ENCODE measurements around the gene LRRC4C.

Gene LRRC4C

DNA sequence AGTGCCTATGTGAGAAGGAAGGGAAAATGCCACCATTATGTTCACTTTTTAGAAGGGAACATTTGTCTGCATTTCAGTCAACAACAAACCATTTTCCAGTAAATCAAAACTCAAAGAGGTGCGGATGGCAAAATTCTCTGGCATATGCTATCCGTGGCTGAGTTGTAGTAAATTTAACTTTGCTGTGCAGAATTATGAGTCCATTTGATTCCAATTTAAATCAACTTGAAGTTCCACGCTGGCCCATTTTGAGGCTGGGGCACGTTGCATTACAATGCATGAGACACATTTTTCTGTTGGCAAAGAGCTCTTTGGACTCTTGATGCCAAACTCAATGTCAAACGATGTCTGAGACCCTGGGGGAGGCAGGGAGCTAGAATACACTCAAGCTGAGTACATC lies 211.8 kb downstream of the LRRC4C start:
- no peak overlapping the region for H2BK5ac ChIP-seq (ENCODE audit: low read depth, low read length, poor library complexity, severe bottlenecking)
- H4K91ac ChIP-seq (ENCODE audit: low read length), result no peak overlapping the region
- H2BK15ac ChIP-seq (ENCODE audit: low read depth, poor library complexity, severe bottlenecking), result no peak overlapping the region
- no peak overlapping the region for H2AFZ ChIP-seq (ENCODE audit: low read depth, low read length)
- no peak overlapping the region for H3K18ac ChIP-seq (ENCODE audit: low read depth in 1 of 2, low read length in 2 of 2)
- H3K4me3 ChIP-seq (ENCODE audit: insufficient read depth in 1 of 2, low read depth in 1 of 2, low read length in 2 of 2), result no peak overlapping the region
- no peak overlapping the region for H2BK120ac ChIP-seq (ENCODE audit: low read depth, low read length)
- H3K27ac ChIP-seq (ENCODE audit: low read length, poor library complexity, severe bottlenecking), result no peak overlapping the region
- no peak for DNase-seq
- no peak overlapping the region for H3K9ac ChIP-seq (ENCODE audit: low read length)
- no peaks in the 10 kb centered on the region for H3K9me3 ChIP-seq (ENCODE audit: control insufficient read depth, low read length)
- H3K4me1 ChIP-seq (ENCODE audit: control insufficient read depth, insufficient read depth, low read depth, low read length), result no peaks in the 10 kb centered on the region
- no peak overlapping the region for H3K23ac ChIP-seq (ENCODE audit: low read length in 2 of 2)
- H2BK12ac ChIP-seq (ENCODE audit: low read length in 2 of 2), result no peak overlapping the region
- H4K8ac ChIP-seq (ENCODE audit: low read length), result no peak overlapping the region
- H3K36me3 ChIP-seq (ENCODE audit: control insufficient read depth in 1 of 2, insufficient read depth in 2 of 2, low read depth in 1 of 2, low read length in 2 of 2), result no peaks in the 10 kb centered on the region
- H3K79me1 ChIP-seq (replicated peaks; ENCODE audit: low read length, poor library complexity, severe bottlenecking), result no peaks in the 10 kb centered on the region
- no peaks in the 10 kb centered on the region for H3K27me3 ChIP-seq (ENCODE audit: control insufficient read depth in 1 of 2, insufficient read depth in 1 of 2, low read length in 2 of 2)
- WGBS, result 70% methylated on average over 5 of the region's 5 CpGs
- no peak overlapping the region for H2AK5ac ChIP-seq (ENCODE audit: low read length, severe bottlenecking)
- no peak overlapping the region for H3K14ac ChIP-seq (ENCODE audit: low read length in 2 of 2)
- H3K4me2 ChIP-seq (ENCODE audit: low read length, poor library complexity, severe bottlenecking), result no peak overlapping the region
- H3K4ac ChIP-seq (ENCODE audit: low read depth in 1 of 2, low read length in 2 of 2), result no peak overlapping the region

DNA sequence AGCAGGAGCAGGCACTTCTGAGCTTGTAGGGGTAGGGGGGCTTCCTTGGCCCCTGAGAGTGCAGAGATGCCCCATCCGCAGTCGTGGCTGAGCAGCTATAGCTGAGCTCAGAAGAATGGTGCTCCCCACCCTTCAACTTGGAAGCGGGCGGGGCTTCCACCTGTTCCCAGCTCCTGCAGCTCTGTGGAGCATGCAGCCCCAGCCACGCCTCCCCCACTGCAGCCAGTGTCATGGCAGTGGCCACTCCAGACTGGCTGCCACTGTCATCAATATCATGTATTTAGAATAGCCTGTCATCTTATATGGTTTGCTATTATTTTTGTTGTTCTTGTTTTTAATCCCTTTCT lies 213.1 kb downstream of the LRRC4C start:
- no peak overlapping the region for H3K4me2 ChIP-seq (ENCODE audit: low read length, poor library complexity, severe bottlenecking)
- no peak overlapping the region for H4K91ac ChIP-seq (ENCODE audit: low read length)
- H3K79me1 ChIP-seq (replicated peaks; ENCODE audit: low read length, poor library complexity, severe bottlenecking), result no peaks in the 10 kb centered on the region
- no peak overlapping the region for H2BK12ac ChIP-seq (ENCODE audit: low read length in 2 of 2)
- no peak overlapping the region for H2BK5ac ChIP-seq (ENCODE audit: low read depth, low read length, poor library complexity, severe bottlenecking)
- H3K4me1 ChIP-seq (ENCODE audit: control insufficient read depth, insufficient read depth, low read depth, low read length), result no peaks in the 10 kb centered on the region
- WGBS, result 94% methylated on average over 4 of the region's 5 CpGs
- no peak overlapping the region for H2AFZ ChIP-seq (ENCODE audit: low read depth, low read length)
- H3K27ac ChIP-seq (ENCODE audit: low read length, poor library complexity, severe bottlenecking), result no peak overlapping the region
- no peak overlapping the region for H3K14ac ChIP-seq (ENCODE audit: low read length in 2 of 2)
- H3K18ac ChIP-seq (ENCODE audit: low read depth in 1 of 2, low read length in 2 of 2), result no peak overlapping the region
- H3K9ac ChIP-seq (ENCODE audit: low read length), result no peak overlapping the region
- no peaks in the 10 kb centered on the region for H3K27me3 ChIP-seq (ENCODE audit: control insufficient read depth in 1 of 2, insufficient read depth in 1 of 2, low read length in 2 of 2)
- no peak overlapping the region for H3K4me3 ChIP-seq (ENCODE audit: insufficient read depth in 1 of 2, low read depth in 1 of 2, low read length in 2 of 2)
- DNase-seq, result no peak
- H3K36me3 ChIP-seq (ENCODE audit: control insufficient read depth in 1 of 2, insufficient read depth in 2 of 2, low read depth in 1 of 2, low read length in 2 of 2), result no peaks in the 10 kb centered on the region
- H4K8ac ChIP-seq (ENCODE audit: low read length), result no peak overlapping the region
- no peak overlapping the region for H2BK120ac ChIP-seq (ENCODE audit: low read depth, low read length)
- no peak overlapping the region for H3K23ac ChIP-seq (ENCODE audit: low read length in 2 of 2)
- H2BK15ac ChIP-seq (ENCODE audit: low read depth, poor library complexity, severe bottlenecking), result no peak overlapping the region
- H3K9me3 ChIP-seq (ENCODE audit: control insufficient read depth, low read length), result no peaks in the 10 kb centered on the region
- H3K4ac ChIP-seq (ENCODE audit: low read depth in 1 of 2, low read length in 2 of 2), result no peak overlapping the region
- H2AK5ac ChIP-seq (ENCODE audit: low read length, severe bottlenecking), result no peak overlapping the region

DNA sequence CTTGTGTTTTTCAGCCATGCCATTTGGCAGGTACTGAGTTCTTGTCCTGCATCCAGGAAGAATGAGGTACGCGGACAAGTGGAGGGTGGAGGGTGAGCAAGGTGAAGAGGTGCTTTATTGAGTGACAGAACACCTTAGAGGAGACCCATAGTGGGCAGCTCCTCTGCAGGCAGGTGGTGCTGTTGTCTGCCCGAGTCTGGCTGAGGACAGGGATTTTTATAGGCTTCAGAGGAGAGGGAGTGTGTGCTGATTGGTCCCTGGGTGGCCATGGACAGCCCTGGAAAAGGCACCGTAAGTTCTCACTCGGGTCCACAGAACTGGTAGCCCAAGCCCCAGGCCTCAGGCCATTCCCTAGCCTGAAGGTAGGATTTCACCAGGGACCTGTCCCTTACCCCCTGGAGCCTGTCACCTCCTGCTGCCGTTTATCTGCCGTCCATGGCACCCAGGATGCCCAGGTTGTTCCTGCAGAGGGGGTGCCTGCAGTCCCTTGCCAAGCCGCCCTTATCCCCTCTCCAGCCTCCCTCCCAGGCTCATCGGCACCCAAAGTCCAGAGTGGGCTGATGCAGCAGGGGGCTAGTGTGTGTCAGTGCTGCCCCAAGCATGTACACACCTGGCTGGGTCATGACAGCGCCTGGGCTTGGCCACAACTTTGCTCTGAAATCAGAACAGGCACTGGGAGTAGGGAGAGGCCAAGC lies 213.6 kb downstream of the LRRC4C start:
- Histone ChIP-seq H2BK5ac (ENCODE audit: low read depth, low read length, poor library complexity, severe bottlenecking) (no peak overlapping the region), H3K14ac (ENCODE audit: low read length in 2 of 2) (no peak overlapping the region), H3K27ac (ENCODE audit: low read length, poor library complexity, severe bottlenecking) (no peak overlapping the region), H3K4me1 (ENCODE audit: control insufficient read depth, insufficient read depth, low read depth, low read length) (no peaks in the 10 kb centered on the region), H3K9ac (ENCODE audit: low read length) (no peak overlapping the region), H3K23ac (ENCODE audit: low read length in 2 of 2) (no peak overlapping the region), H3K27me3 (ENCODE audit: control insufficient read depth in 1 of 2, insufficient read depth in 1 of 2, low read length in 2 of 2) (no peaks in the 10 kb centered on the region), H4K91ac (ENCODE audit: low read length) (peak overlapping the region; percentile 48), H3K4me2 (ENCODE audit: low read length, poor library complexity, severe bottlenecking) (no peak overlapping the region), H2AK5ac (ENCODE audit: low read length, severe bottlenecking) (no peak overlapping the region), H3K9me3 (ENCODE audit: control insufficient read depth, low read length) (no peaks in the 10 kb centered on the region), H3K36me3 (ENCODE audit: control insufficient read depth in 1 of 2, insufficient read depth in 2 of 2, low read depth in 1 of 2, low read length in 2 of 2) (no peaks in the 10 kb centered on the region), H2BK15ac (ENCODE audit: low read depth, poor library complexity, severe bottlenecking) (no peak overlapping the region), H4K8ac (ENCODE audit: low read length) (no peak overlapping the region), H3K79me1 (replicated peaks; ENCODE audit: low read length, poor library complexity, severe bottlenecking) (no peaks in the 10 kb centered on the region), H2AFZ (ENCODE audit: low read depth, low read length) (no peak overlapping the region), H3K4ac (ENCODE audit: low read depth in 1 of 2, low read length in 2 of 2) (no peak overlapping the region), H2BK120ac (ENCODE audit: low read depth, low read length) (no peak overlapping the region), H3K4me3 (ENCODE audit: insufficient read depth in 1 of 2, low read depth in 1 of 2, low read length in 2 of 2) (no peak overlapping the region), H3K18ac (ENCODE audit: low read depth in 1 of 2, low read length in 2 of 2) (no peak overlapping the region), H2BK12ac (ENCODE audit: low read length in 2 of 2) (no peak overlapping the region)
- 88% methylated on average over 10 of the region's 10 CpGs for whole genome bisulfite sequencing
- no peak for DNase-seq

DNA sequence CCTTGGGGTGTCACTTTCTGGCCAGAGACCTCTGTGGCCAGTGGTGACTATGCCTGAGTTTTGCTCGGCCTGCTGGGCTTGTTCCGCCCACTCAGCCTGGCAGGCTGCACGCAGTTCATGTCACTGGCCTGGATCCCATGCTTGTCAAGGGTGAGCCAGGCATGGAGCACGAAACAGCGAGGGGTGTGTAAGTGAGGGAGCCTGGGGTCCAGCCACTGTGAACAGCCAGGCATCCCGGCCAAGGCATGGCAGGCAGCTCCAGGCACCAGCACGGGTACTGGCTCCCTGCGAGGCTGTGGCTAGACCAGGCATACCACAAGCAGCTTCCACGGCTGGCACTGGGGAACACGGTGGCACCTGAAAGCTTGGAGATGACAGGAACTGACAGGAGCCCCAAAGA lies 214.3 kb downstream of the LRRC4C start:
- no peak overlapping the region for H2BK5ac ChIP-seq (ENCODE audit: low read depth, low read length, poor library complexity, severe bottlenecking)
- H4K8ac ChIP-seq (ENCODE audit: low read length), result no peak overlapping the region
- H3K9me3 ChIP-seq (ENCODE audit: control insufficient read depth, low read length), result no peaks in the 10 kb centered on the region
- H2BK15ac ChIP-seq (ENCODE audit: low read depth, poor library complexity, severe bottlenecking), result no peak overlapping the region
- H3K9ac ChIP-seq (ENCODE audit: low read length), result no peak overlapping the region
- H3K18ac ChIP-seq (ENCODE audit: low read depth in 1 of 2, low read length in 2 of 2), result no peak overlapping the region
- no peaks in the 10 kb centered on the region for H3K79me1 ChIP-seq (replicated peaks; ENCODE audit: low read length, poor library complexity, severe bottlenecking)
- no peak overlapping the region for H2BK120ac ChIP-seq (ENCODE audit: low read depth, low read length)
- no peak overlapping the region for H3K4ac ChIP-seq (ENCODE audit: low read depth in 1 of 2, low read length in 2 of 2)
- no peak overlapping the region for H2AFZ ChIP-seq (ENCODE audit: low read depth, low read length)
- DNase-seq, result no peak
- no peak overlapping the region for H3K14ac ChIP-seq (ENCODE audit: low read length in 2 of 2)
- no peak overlapping the region for H2BK12ac ChIP-seq (ENCODE audit: low read length in 2 of 2)
- H2AK5ac ChIP-seq (ENCODE audit: low read length, severe bottlenecking), result no peak overlapping the region
- H3K4me3 ChIP-seq (ENCODE audit: insufficient read depth in 1 of 2, low read depth in 1 of 2, low read length in 2 of 2), result no peak overlapping the region
- H3K36me3 ChIP-seq (ENCODE audit: control insufficient read depth in 1 of 2, insufficient read depth in 2 of 2, low read depth in 1 of 2, low read length in 2 of 2), result no peaks in the 10 kb centered on the region
- H4K91ac ChIP-seq (ENCODE audit: low read length), result no peak overlapping the region
- no peaks in the 10 kb centered on the region for H3K27me3 ChIP-seq (ENCODE audit: control insufficient read depth in 1 of 2, insufficient read depth in 1 of 2, low read length in 2 of 2)
- 86% methylated on average over 10 of the region's 10 CpGs for WGBS
- no peak overlapping the region for H3K4me2 ChIP-seq (ENCODE audit: low read length, poor library complexity, severe bottlenecking)
- no peak overlapping the region for H3K27ac ChIP-seq (ENCODE audit: low read length, poor library complexity, severe bottlenecking)
- H3K4me1 ChIP-seq (ENCODE audit: control insufficient read depth, insufficient read depth, low read depth, low read length), result no peaks in the 10 kb centered on the region
- H3K23ac ChIP-seq (ENCODE audit: low read length in 2 of 2), result no peak overlapping the region

Data from mesenchymal stem cell (in vitro differentiated cells and primary cell).